NCI-H2171 treated with DMSO at 0.1 percent for 48 hours (cell line): ENCODE data around the gene DLGAP4.
"Not testable (repeated sequence)": the region's sequence is repeated elsewhere in the genome, so short reads cannot be mapped to it uniquely, and the experiment has no call there.

Experiments used
- DNase-seq: peaks from one replicate; lab custom pipeline; 2025; lab: John Stamatoyannopoulos, UW

The DLGAP4 gene

GRCh38 chr20:36355469-36356171 is 49.5 kb downstream of the DLGAP4 start:
- DNase-seq, result no peak

GRCh38 chr20:36359668-36360406 is 53.7 kb downstream of the DLGAP4 start:
- no peak for DNase-seq

- DNase-seq, result no peak
Observed at GRCh38 chr20:36360429-36360828, 54.3 kb downstream of the DLGAP4 start.

DNA sequence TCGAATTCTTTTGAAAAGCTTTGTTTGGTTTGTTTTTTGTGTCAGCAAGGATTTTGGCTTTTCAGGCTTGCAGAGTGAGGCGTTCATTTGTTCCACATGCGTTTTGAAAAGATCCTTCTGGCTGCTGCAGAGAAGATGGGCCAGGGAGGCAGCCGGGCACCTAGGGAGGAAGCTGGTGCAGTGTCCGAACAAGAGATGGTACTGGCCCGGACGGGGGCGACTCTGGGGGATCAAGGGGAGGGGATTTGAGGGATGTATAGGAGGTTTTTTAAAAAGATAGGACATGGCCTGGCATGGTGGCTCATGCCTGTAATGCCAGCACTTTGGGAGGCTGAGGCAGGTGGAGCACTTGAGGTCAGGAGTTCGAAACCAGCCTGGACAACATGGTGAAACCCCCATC is 55.3 kb downstream of the DLGAP4 start:
- DNase-seq, result no peak

DNA sequence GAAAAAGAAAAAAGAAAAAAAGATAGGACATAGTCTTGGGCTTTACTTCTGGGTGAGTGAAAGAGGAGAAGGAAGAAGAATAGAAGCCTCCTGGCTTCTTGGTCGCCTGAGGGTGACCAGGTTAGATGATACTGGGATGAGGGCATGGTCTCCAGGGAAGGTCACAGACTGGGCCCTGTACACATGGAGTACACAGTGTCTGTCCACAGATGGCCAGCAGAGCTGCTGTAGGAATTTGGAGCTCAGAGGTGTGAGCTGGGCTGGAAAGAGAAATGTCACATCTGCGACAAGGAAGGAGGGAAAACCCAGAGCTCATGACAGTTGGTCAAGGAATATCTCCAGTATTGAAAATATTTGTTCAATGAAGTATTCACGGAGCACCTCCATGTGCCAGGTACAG is 56.1 kb downstream of the DLGAP4 start:
- no peak for DNase-seq

GRCh38 chr20:36362978-36363713 is 57.0 kb downstream of the DLGAP4 start:
- DNase-seq, result no peak

DNA sequence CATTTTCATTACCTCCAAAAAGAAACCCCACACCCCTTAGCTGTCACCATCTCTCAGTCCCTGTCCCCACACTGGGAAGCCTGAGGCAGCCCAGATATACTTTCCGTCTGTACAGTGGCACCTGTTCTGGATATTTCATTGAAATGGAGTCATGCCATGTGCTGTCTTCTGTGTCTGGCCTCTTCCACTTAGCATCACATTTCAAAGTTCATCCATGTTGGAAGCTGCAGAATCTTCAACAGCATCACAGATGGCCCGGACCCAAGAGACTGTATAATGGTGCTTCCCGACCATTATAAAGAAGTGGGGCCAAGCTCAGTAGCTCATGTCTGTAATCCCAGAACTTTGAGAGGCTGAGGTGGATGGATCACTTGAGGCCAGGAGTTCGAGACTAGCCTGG is 58.4 kb downstream of the DLGAP4 start:
- peak; percentile 83 for DNase-seq

DNA sequence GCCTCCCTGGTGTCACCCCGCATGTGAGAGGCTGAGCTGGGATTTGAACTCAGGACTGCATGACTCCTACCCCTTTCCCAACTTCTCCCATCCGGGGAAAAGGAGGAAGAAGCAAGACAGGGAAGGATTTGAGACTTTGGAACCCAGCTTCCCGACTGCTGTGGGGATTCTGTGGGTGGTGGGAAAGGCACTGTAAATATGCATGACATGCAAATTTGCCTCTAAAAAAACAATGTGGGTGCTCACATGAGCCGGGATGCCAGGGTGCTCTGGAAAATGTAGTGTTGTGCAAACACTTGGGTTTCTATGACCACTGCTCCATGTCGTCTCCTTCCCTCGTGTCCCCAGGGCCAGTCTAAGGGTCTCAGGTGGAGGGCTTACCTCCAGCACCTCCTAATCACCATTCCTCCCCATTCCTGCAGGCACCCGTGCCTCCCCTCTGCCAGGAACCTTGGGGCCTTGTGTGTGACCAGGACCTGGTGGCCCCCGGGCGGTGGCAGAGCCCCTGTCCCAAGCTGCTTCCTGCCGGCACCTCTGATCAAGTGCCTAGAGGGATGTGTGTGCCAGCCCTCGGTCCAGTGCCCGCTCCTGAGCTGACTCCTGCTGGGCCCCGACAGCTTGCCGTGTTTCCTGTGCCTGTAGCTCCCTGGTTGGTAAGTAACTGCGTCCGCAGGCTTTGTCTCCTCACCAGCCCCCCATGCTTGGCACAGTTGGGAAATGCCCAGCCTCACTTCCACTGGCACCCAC is 60.7 kb downstream of the DLGAP4 start:
- no peak for DNase-seq

- no peak for DNase-seq
Observed at GRCh38 chr20:36367370-36367745, 61.2 kb downstream of the DLGAP4 start.

GRCh38 chr20:36367907-36368799 is 62.0 kb downstream of the DLGAP4 start:
- DNase-seq, result no peak

DNA sequence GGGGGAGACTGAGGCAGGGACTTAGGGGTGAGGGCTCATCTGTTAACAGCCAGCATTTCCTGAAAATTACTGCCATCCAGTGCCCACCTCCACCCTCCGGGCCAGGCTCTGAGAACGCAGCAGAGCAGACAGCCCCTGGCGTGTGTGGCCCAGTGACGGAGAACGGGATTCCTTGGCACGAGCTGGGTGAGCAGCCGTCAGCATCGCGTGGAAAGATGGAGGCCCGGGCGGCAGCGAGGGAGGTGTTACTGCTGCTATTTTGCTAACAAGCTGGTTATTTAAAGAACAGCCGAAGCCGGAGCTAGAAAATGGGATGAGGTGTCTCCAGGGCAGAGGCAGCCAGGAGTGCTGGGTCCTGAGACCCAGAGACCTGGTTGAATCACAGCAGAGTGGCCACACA is 62.7 kb downstream of the DLGAP4 start:
- DNase-seq, result no peak

DNA sequence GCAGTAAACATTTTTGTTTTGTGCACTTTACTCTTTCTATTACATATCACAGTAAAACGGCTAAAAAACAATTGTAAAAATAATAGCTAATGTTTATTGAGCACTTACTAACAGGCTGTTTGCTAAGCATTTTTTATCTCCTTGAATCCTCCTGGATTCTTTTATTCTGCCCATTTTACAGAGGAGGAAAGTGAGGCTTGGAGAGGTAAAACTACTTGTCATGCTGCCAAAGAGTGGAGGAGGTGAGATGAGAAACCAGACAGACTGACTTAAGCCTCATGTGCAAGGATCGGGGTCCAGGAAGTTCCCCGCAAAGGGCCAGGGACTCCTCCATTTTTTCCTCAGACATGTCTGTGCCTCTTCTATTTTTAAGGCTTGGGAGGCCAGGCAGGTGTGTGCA is 63.6 kb downstream of the DLGAP4 start:
- DNase-seq, result no peak

- DNase-seq, result no peak
Observed at GRCh38 chr20:36370991-36371790, 65.1 kb downstream of the DLGAP4 start.

DNA sequence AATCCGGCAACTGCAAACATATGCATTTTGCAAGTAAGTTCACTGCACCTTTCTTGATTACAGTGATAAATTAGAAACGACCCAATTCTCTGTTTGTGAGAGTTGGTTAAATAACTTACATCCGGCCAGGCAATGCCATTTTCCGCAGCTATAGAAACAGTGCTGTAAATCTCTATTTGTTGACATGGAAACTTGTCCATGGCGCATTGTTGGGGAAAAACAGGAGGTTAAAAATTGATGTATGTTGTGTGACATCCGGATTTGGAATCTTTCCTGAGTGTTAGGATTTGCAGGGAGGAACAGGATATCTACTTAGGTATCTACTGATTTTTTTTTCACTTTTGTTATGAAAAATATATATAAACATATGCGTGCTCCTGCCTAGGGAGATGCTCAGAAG is 66.5 kb downstream of the DLGAP4 start:
- DNase-seq, result no peak

- no peak for DNase-seq
Observed at GRCh38 chr20:36373089-36373488, 67.0 kb downstream of the DLGAP4 start.

DNA sequence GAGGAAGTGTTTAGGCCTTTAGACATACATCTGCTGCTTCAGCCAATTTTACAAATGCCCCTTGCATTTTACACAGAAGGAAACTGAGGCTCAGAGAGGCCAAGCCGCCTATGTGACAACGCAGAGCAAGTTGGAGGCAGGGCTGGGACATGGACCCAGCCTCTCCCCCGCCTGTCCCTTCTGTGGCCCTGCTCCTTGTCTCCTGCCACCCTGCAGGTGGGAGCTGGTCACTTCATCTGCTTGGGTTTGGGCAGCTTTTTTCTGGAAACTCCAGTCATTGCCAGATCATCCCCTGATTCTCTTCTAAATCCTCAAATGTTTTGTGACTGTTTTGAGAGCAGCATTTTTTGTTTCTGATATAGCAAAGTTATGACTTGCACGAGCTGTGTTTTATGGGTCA is 68.9 kb downstream of the DLGAP4 start:
- DNase-seq, result no peak

DNA sequence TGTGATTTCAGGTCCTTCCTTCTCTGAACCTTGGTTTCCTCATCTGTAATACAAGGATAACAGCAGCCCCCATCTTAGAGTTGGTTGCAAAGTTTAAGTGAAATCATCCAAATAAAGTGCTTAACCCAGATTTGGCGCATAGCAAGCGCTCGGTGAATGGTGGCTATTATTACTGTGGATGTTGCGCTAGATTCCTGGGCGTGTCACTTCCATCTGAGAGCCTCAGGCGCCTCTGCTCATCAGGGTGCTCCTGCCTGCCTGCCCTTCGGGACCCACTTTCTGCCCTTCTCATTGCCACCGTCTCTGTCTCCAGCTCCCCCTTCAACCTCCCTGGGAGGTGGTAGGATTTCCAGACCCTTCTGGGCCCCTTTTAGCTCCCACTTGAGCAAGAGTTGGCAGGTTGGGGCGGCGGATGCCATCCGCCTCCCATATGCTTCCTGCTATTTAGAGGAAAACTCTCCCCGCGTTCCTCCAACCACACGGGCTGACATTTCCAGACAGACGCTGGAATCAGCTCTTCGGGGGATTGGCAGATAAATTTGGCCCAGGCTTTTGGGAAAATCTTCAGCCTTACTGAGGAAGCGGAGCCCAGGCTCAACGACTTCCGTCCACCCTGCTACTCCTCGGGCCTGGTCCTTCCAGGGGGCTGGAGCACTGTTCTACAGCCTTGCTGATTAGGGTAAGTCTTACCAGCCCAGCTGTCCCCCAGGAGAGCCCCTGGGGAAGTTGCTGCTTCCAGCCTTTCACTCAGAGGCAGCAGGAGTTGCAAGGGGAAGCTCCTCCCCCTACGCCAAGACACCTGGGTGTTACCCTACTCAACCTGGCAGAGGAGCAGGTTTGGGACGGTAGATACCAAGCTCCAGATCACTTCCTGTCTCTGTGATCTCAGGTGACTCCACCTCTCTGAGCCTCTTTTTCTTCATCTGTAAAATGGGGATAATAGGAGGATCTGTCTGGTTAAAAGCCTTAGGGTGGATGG is 71.5 kb downstream of the DLGAP4 start:
- peak; percentile 91 for DNase-seq

GRCh38 chr20:36378686-36379085 is 72.5 kb downstream of the DLGAP4 start:
- no peak for DNase-seq

DNA sequence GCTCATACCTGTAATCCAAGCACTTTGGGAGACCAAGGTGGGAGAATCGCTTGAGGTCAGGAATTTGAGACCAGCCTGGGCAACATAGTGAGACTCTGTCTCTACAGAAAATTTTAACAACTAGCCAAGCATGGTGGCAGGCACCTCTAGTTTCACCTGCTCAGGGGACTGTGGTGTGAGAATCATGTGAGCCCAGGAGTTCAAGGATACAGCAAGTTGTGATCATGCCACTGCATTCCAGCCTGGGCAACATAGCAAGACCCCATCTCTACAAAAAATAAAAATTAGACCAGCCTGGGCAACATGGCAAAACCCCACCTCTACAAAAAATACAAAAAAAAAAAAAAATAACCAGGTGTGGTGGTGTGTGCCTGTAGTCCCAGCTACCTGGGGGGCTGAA is 73.8 kb downstream of the DLGAP4 start:
- not testable (repeated sequence) for DNase-seq
